Subcutaneous adipose tissue (tissue), 4 donors: ENCODE measurements around the gene ZACN. TPM values are rescaled to one million over a fixed set of nuclear protein-coding genes. Genes with fewer than 3 reads are reported as not detected.

Source experiments
- total RNA-seq, 4 donors: library from RNA; depleted of rRNA; stranded (reverse); fragments of >200 nt; gene quantifications; one replicate each; pipeline ENCODE4 v1.1.0, GENCODE V29; 2016
- TF ChIP-seq, protein P1 (sequence below): fragments of 450-650 bp; IDR thresholded peaks from one replicate; pipeline ENCODE4 v1.5.1; 2016; ENCODE audit warnings: low read depth, mild to moderate bottlenecking, control low read depth, antibody characterized with exemption, moderate library complexity

The ZACN gene
- total RNA-seq, 4 donors from 2014 or later: not detected

DNA sequence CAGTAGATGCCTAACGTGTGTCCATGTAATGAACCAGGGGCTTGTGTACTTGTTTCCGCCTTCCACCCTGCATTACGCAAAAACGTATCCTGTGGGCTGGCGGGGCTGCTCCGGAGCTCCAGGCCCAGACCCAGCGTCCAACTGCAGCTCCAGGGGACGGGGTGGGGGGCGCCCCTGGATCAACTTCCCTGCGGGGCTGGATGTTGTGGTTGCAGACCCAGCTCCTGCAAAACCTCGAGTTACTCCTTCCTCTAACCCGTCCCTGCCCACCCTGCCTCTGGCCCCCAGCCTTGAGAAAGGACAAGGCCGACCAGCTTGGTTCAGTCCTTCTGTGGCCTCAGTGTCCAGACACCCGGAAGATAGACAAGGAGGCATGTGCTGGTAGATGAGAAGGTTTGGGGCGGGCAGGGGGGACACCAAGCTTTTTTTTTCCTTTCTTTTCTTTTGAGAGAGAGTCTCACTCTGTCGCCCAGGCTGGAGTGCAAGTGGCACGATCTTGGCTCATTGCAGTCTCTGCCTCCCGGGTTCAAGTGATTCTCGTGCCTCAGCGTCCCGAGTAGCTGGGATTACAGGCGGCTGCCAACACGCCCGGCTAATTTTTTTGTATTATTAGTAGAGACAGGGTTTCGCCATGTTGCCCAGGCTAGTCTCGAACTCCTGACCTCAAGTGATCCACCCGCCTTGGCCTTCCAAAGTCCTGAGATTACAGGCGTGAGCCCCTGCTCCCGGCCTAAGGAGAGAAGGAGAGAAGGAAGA lies 25.3 kb downstream of the ZACN start:
- TF ChIP-seq, protein P1, sequence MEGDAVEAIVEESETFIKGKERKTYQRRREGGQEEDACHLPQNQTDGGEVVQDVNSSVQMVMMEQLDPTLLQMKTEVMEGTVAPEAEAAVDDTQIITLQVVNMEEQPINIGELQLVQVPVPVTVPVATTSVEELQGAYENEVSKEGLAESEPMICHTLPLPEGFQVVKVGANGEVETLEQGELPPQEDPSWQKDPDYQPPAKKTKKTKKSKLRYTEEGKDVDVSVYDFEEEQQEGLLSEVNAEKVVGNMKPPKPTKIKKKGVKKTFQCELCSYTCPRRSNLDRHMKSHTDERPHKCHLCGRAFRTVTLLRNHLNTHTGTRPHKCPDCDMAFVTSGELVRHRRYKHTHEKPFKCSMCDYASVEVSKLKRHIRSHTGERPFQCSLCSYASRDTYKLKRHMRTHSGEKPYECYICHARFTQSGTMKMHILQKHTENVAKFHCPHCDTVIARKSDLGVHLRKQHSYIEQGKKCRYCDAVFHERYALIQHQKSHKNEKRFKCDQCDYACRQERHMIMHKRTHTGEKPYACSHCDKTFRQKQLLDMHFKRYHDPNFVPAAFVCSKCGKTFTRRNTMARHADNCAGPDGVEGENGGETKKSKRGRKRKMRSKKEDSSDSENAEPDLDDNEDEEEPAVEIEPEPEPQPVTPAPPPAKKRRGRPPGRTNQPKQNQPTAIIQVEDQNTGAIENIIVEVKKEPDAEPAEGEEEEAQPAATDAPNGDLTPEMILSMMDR: no peak

DNA sequence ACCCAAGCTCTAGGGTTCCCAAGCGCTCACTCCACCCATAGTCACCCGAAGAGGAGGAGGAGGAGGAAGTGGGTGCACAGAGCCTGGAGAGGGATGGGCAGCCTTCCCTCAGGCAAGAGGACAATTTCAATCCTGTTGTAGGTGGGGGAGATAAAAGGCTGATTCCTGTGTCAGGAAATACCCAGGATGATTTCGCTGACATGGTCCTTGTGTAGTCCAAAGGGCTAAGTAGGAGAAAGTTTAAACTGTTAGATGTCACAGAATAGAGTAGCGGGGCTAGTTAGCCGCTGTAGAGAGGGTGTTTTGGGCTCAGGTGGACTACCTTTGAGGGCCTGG lies 25.9 kb downstream of the ZACN start:
- TF ChIP-seq, protein P1: no peak

DNA sequence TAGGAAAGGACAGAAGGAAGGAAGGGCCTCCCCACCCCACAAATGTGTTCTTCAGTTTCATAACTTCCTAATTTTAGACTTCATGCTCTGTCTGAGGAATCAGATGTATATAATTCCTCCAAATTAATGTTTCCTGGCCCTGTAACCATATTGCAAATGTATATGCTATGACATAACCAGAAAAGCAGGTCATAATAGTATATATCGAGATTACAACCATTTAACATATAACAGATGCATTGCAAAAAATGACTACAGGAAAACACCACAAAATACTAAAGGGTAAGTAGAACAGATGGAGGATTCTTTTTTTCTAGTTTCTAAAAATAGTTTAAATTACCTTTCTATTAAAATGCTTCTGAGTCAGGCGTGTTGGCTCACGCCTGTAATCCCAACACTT lies 27.7 kb downstream of the ZACN start:
- TF ChIP-seq, protein P1: no peak

DNA sequence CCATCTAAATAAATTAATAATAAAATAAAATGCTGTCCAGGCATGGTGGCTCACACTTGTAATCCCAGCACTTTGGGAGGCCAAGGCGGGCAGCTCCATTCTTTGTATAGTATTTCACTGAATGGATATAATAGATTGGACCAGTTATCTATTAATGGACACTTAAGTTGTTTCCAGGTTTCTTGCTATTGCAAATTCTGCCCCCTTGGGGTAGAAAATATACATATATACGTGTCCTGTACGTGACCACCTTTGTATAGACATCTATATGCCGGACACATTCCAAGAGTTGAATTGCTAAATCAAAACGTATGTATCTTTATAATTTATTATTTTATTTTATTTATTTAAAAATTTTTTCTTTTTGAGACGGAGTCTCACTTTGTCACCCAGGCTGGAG lies 28.5 kb downstream of the ZACN start:
- TF ChIP-seq, protein P1: no peak

DNA sequence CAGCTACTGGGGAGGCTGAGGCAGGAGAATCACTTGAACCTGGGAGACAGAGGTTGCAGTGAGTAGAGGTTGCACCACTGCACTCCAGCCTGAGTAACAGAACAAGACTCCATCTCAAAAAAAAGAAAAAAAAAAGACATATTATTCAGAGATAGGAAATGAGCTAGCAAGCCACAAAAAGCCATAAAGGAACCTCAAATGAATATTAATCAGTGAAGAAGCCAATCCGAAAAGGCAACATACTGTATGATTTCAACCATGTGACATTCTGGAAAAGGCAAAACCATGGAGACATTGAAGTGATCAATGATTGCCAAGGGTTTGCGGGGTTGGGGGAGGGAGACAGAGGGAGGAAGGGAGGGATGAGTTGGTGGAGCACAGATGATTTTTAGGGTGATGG lies 33.0 kb downstream of the ZACN start:
- TF ChIP-seq, protein P1: no peak

DNA sequence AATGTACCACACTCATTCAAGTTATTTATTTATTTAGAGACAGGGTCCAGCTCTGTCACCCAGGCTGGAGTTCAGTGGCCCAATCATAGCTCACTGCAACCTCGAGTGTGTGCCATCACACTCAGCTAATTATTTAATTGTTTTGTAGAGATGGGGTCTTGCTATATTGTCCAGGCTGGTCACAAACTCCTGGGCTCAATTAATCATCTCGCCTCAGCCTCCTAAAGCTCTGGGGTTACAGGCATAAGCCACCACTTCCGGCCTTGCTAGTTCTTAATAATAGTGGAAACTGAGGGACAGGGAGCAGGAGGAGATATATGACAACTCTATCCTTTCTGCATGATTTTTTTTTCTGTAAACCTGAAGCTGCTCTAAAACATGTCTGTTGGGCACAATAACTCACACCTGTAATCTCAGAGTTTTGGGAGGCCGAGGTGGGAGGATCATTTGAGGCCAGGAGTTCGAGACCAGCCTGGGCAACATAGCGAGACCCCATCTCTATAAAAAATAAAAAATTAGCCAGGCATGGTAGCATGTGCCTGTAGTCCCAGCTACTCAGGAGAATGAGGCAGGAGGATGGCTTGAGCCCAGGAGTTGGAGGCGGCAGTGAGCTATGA lies 36.3 kb downstream of the ZACN start:
- TF ChIP-seq, protein P1: no peak

DNA sequence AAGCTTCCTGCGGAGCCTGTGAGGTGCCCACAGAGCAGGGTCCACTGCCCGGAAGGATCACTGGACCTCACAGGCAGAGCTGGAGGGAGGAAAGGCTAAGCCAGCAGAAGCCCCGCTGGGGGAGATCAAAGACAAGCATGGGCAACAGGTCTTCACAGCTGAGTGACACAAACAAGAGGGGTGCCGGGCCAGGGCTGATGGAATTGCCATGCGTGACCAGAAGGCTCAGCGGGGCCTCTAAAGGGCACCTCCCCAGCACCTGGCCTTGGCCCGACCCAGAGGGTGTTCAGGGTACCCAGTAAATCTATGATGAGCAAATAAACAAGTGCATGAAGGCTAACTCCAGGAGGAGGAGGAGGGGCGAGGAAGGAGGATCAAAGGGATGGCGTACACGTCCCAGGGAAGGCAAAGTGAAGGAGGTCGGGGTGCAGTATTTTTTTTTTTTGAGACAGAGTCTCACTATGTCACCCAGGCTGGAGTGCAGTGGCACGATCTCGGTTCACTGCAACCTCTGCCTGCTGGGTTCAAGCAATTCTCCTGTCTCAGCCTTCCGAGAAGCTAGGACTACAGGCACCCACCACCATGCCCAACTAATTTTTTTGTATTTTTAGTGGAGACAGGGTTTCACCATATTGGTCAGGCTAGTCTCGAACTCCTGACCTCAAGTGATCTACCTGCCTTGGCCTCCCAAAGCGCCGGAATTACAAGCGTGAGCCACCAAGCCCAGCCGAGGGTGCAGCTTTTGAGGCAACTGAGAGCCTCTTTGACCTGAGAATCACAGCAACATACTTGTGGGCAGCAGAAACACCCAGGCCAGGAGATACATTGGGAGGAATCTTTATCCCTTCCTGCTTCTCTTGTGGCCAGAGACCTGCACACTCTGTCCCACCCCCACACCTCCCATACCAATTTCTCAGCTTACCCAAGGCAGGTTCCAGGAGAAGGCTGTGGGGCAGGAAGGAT lies 40.7 kb downstream of the ZACN start:
- TF ChIP-seq, protein P1: no peak
